A673 (cell line): ENCODE data around the gene RNGTT. TPM values are rescaled to one million over a fixed set of nuclear protein-coding genes. Genes with fewer than 3 reads are reported as not detected.

Experiments used
- BruUV-seq: library from RNA; stranded (reverse); fragments of 400-500 nt; replicated peaks from 2 replicates; lab custom pipeline; 2021; lab: Mats Ljungman, UMichigan
- CTCF ChIA-PET: fragments of 300-600 bp; sonication (Branson Sonifier 250); formaldehyde crosslinking; loops from one replicate; lab custom pipeline; 2022; ENCODE audit warnings: antibody characterized with exemption; lab: Charles Lee
- POLR2A ChIA-PET: fragments of 300-600 bp; sonication (Branson Sonifier 250); formaldehyde crosslinking; loops from one replicate; lab custom pipeline; 2022; ENCODE audit warnings: antibody characterized with exemption; ENCODE audit not compliant: low non-redundant PET; lab: Charles Lee
- DNase-seq: peaks from one replicate; pipeline ENCODE4 v3.0.0-alpha.2; 2015; ENCODE audit warnings: low spot score
- H3K27ac ChIP-seq: fragments of 200-600 bp; sonication (generic); 2 replicates; pipeline ENCODE4 v1.5.1; 2016; ENCODE audit warnings: mixed run types, low read depth, mild to moderate bottlenecking, mixed read lengths, antibody characterized with exemption, low read length; ENCODE audit not compliant: poor library complexity, severe bottlenecking
- H3K27me3 ChIP-seq: fragments of 200-600 bp; sonication (generic); replicated peaks from 2 replicates; pipeline ENCODE4 v1.6.1; 2017; ENCODE audit warnings: mixed run types, low read depth, mild to moderate bottlenecking, mixed read lengths, antibody characterized with exemption, low read length; ENCODE audit not compliant: insufficient read depth, poor library complexity
- H3K36me3 ChIP-seq: fragments of 200-600 bp; sonication (generic); 2 replicates; pipeline ENCODE4 v1.6.1; 2016; ENCODE audit warnings: mixed run types, mild to moderate bottlenecking, mixed read lengths, antibody characterized with exemption, low read length; ENCODE audit not compliant: insufficient read depth, poor library complexity, severe bottlenecking
- H3K4me1 ChIP-seq: fragments of 200-600 bp; sonication (generic); 2 replicates; pipeline ENCODE4 v1.6.1; 2017; ENCODE audit warnings: mixed run types, mild to moderate bottlenecking, mixed read lengths, antibody characterized with exemption, low read length; ENCODE audit not compliant: insufficient read depth, poor library complexity, severe bottlenecking
- H3K4me3 ChIP-seq: fragments of 200-600 bp; sonication (generic); 2 replicates; pipeline ENCODE4 v1.5.1; 2016; ENCODE audit warnings: low read depth, mixed run types, mild to moderate bottlenecking, mixed read lengths, low read length; ENCODE audit not compliant: poor library complexity, severe bottlenecking
- H3K9me3 ChIP-seq: fragments of 200-600 bp; sonication (generic); 2 replicates; pipeline ENCODE4 v1.6.1; 2016; ENCODE audit warnings: mixed run types, low read depth, mild to moderate bottlenecking, mixed read lengths, antibody characterized with exemption, low read length; ENCODE audit not compliant: poor library complexity, severe bottlenecking
- EZH2 ChIP-seq: fragments of 200-600 bp; sonication (generic); IDR thresholded peaks from 2 replicates; pipeline ENCODE4 v1.6.1; 2017; ENCODE audit warnings: borderline replicate concordance, low read depth, mild to moderate bottlenecking, mixed read lengths, antibody characterized with exemption, low read length; ENCODE audit not compliant: poor library complexity, severe bottlenecking
- intact Hi-C: fragments of 100-400 bp; cut with micrococcal nuclease; formaldehyde crosslinking; loops from one replicate; pipeline ENCODE4 v1.10.0; 2022; ENCODE audit not compliant: unreplicated experiment
- total RNA-seq: library from RNA; stranded (reverse); gene quantifications from 2 replicates; pipeline ENCODE4 v1.2.3, GENCODE V29; 2021
- TF ChIP-seq, protein P1 (sequence below): fragments of 300-800, 200-600 bp; sonication (generic); conservative IDR thresholded peaks from 2 replicates; pipeline ENCODE4 v1.5.1; 2017; ENCODE audit warnings: low read depth, mild to moderate bottlenecking, antibody characterized with exemption, low read length, moderate library complexity, mixed read lengths

Gene RNGTT
- total RNA-seq, 1 experiment from 2014 or later: 31.8 TPM

DNA sequence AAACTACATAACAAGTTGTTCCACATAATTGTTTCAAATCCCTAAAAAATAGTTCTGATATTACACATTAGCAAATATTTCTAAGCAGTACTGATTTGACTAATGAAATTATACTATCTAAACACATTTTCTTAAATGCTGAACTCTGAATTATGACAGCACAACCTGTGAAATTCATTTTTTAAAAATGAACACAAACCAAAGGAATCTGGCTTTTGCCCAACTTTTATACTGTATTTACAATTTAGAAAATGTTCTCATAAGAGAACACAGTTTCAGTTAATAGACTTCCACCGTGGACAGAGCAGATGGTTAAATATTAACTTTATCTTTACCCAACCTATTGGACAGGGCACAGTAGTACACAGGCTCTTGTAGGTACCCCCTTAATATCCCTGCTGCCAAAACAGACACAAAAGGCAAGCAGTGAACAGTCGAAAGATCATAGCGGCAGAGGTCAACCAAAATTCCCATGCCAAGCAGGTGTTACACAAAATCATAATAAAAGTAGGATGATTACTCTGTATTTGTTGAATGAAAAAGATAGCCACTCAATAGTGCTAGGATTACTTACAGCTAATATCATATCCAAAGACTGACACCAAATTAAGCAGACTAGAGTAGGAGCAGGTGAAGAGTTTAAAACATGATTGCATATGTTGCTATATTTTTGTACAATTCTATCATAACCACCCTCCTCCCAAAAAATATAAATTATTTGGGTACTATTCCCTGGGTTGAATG is 122.5 kb downstream of the RNGTT start:
- TF ChIP-seq, protein P1, sequence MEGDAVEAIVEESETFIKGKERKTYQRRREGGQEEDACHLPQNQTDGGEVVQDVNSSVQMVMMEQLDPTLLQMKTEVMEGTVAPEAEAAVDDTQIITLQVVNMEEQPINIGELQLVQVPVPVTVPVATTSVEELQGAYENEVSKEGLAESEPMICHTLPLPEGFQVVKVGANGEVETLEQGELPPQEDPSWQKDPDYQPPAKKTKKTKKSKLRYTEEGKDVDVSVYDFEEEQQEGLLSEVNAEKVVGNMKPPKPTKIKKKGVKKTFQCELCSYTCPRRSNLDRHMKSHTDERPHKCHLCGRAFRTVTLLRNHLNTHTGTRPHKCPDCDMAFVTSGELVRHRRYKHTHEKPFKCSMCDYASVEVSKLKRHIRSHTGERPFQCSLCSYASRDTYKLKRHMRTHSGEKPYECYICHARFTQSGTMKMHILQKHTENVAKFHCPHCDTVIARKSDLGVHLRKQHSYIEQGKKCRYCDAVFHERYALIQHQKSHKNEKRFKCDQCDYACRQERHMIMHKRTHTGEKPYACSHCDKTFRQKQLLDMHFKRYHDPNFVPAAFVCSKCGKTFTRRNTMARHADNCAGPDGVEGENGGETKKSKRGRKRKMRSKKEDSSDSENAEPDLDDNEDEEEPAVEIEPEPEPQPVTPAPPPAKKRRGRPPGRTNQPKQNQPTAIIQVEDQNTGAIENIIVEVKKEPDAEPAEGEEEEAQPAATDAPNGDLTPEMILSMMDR: no peak
- no peak for TF ChIP-seq EZH2
- no peak overlapping the region for H3K27ac ChIP-seq
- ChIA-PET CTCF (no interaction called here), POLR2A (no interaction called here)
- no peaks in the 10 kb centered on the region for H3K36me3 ChIP-seq
- BruUV-seq: no TSS peak
- H3K27me3 ChIP-seq: no peaks in the 10 kb centered on the region
- intact Hi-C loops: no loop called here
- H3K9me3 ChIP-seq: peaks cover 4% of the 10 kb centered on the region
- H3K4me1 ChIP-seq: no peaks in the 10 kb centered on the region
- no peak overlapping the region for H3K4me3 ChIP-seq
- DNase-seq: no peak

DNA sequence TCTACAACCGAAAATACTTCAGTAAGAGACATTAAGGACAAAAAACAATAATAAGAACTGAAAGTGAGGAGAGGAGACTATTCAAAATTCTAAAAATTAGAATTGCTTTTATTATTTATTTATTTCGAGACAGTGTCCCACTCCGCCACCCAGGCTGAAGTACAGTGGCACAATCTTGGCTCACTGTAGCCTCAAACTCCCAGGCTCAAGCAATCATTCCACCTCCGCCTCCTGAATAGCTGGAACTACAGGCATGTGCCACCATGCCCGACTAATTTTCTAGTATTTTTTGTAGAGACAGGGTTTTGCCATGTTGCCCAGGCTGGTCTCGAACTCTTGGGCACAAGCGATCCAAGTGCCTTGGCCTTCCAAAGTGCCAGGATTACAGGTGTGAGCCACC is 123.1 kb downstream of the RNGTT start:
- Histone ChIP-seq H3K9me3 (peaks cover 4% of the 10 kb centered on the region), H3K27ac (no peak overlapping the region), H3K4me1 (no peaks in the 10 kb centered on the region), H3K4me3 (no peak overlapping the region), H3K27me3 (no peaks in the 10 kb centered on the region), H3K36me3 (no peaks in the 10 kb centered on the region)
- no TSS peak for BruUV-seq
- intact Hi-C loops: no loop called here
- no peak for TF ChIP-seq EZH2
- TF ChIP-seq, protein P1: no peak
- DNase-seq: no peak
- POLR2A ChIA-PET: no interaction called here
- CTCF ChIA-PET: no interaction called here

DNA sequence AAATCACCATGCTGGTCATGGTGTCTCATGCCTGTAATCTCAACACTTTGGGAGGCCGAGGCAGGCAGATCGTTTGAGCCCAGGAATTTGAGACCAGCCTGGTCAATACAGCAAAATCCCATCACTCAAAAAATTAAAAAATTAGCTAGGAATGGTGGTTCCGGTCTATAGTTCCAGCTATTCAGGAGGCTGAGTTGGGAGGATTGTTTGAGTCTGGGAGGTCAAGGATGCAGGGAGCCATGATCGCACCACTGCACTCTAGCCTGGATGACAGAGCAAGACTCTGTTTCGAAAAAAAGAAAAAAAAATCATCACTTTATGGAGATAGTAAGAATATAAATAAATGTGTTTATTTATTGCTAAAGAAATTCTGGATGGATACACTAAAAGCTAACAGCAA is 124.1 kb downstream of the RNGTT start:
- POLR2A ChIA-PET: no interaction called here
- CTCF ChIA-PET: no interaction called here
- BruUV-seq: no TSS peak
- TF ChIP-seq EZH2: no peak
- TF ChIP-seq, protein P1: no peak
- Histone ChIP-seq H3K27me3 (no peaks in the 10 kb centered on the region), H3K4me3 (no peak overlapping the region), H3K36me3 (no peaks in the 10 kb centered on the region), H3K27ac (no peak overlapping the region), H3K9me3 (peaks cover 4% of the 10 kb centered on the region), H3K4me1 (no peaks in the 10 kb centered on the region)
- intact Hi-C loops: no loop called here
- DNase-seq: no peak
